PC-9 (cell line): Measurements from ENCODE around the gene FGD6.

Experiments
- CTCF ChIP-seq: fragments of 200-600 bp; sonication (generic); conservative IDR thresholded peaks from 2 replicates; pipeline ENCODE4 v1.6.1; 2017; ENCODE audit warnings: mixed run types, antibody characterized with exemption, mild to moderate bottlenecking, moderate library complexity
- EZH2 ChIP-seq: fragments of 200-600 bp; sonication (generic); IDR thresholded peaks from 2 replicates; pipeline ENCODE4 v1.8.0; 2017; ENCODE audit warnings: antibody characterized with exemption, low read depth

- TF ChIP-seq CTCF (no peak), EZH2 (no peak)
Observed at GRCh38 chr12:95185854-95186253, 31.4 kb downstream of the FGD6 start.
